Measurements from ENCODE around the gene IQGAP1. TPM values are rescaled to one million over a fixed set of nuclear protein-coding genes. Genes with fewer than 3 reads are reported as not detected.
"Not testable (repeated sequence)": the region's sequence is repeated elsewhere in the genome, so short reads cannot be mapped to it uniquely, and the experiment has no call there.

The IQGAP1 gene
- total and polyA plus RNA-seq, 2 of the 4 experiments (the other 2 are of a cell fraction), result 87.5 to 207 TPM

- Histone ChIP-seq H4K91ac (ENCODE audit: insufficient read depth, low read depth, low read length) (no peak overlapping the region), H2BK20ac (ENCODE audit: low read depth, low read length) (no peak overlapping the region), H3K9ac (ENCODE audit: low read depth, low read length) (no peak overlapping the region), H3K27me3 (ENCODE audit: control insufficient read depth, insufficient read depth, low read length) (no peaks in the 10 kb centered on the region), H3K14ac (replicated peaks; ENCODE audit: low read depth, low read length) (no peak overlapping the region), H4K5ac (ENCODE audit: low read depth, low read length) (no peak overlapping the region), H3K23ac (ENCODE audit: low read depth, low read length) (no peak overlapping the region), H3K18ac (ENCODE audit: low read depth, low read length) (no peak overlapping the region), H3K27ac (ENCODE audit: insufficient read depth, low read length) (no peak overlapping the region), H2BK15ac (ENCODE audit: low read depth, low read length) (no peak overlapping the region), H2AFZ (replicated peaks; ENCODE audit: low read length, poor library complexity) (no peak overlapping the region), H2AK9ac (replicated peaks; ENCODE audit: low read depth, low read length, poor library complexity) (no peak overlapping the region), H2AK5ac (ENCODE audit: low read depth, low read length) (no peak overlapping the region), H3K4me3 (ENCODE audit: insufficient read depth, low read depth, low read length) (no peak overlapping the region), H3K4me2 (ENCODE audit: low read depth, low read length) (no peak overlapping the region), H3K4me1 (ENCODE audit: control insufficient read depth, insufficient read depth, low read length) (no peaks in the 10 kb centered on the region), H2BK120ac (ENCODE audit: low read depth, low read length) (no peak overlapping the region), H3K36me3 (ENCODE audit: control insufficient read depth, insufficient read depth, low read length) (peaks cover 26% of the 10 kb centered on the region), H3K56ac (ENCODE audit: extremely low read depth, insufficient read depth, low read length) (no peak overlapping the region), H3K9me1 (ENCODE audit: insufficient read depth, low read length) (no peaks in the 10 kb centered on the region), H4K20me1 (ENCODE audit: insufficient read depth, low read length) (no peaks in the 10 kb centered on the region), H3K9me3 (ENCODE audit: control insufficient read depth, insufficient read depth, low read length) (no peaks in the 10 kb centered on the region), H3K4ac (ENCODE audit: low read depth, low read length) (no peak overlapping the region), H3K79me1 (ENCODE audit: low read depth in 1 of 2, low read length in 2 of 2) (peaks cover under 1 to 6% of the 10 kb centered on the region in 2 experiments; a peak in 3 of 4 replicates), H2BK5ac (ENCODE audit: low read depth, low read length, poor library complexity, severe bottlenecking) (no peak overlapping the region), H4K8ac (ENCODE audit: low read depth in 2 of 2, low read length in 2 of 2) (no peak overlapping the region)
- CTCF ChIA-PET, result no interaction called here
- intact Hi-C loops (cut with micrococcal nuclease), result no loop called here
- no CpG with 5 or more reads among the region's 4 CpGs for WGBS, 2 experiments (ENCODE audit: extremely low coverage in 2 of 2, insufficient read length in 1 of 2)
- ATAC-seq (ENCODE audit: low read depth) (no peak), DNase-seq (no peak)
- in situ Hi-C loops (cut with MboI; ENCODE audit: low sequenced_read_pairs), result no loop called here
- POLR2A ChIA-PET (ENCODE audit: unreplicated experiment), result no interaction called here
- BruUV-seq (replicated peaks), result no TSS peak
- dilution Hi-C loops (cut with HindIII; ENCODE audit: low sequenced_read_pairs, unreplicated experiment), result no loop called here
- TF ChIP-seq MAFK (IDR thresholded peaks at IDR 0.05; ENCODE audit: low read depth, low read length) (no peak), CEBPB (IDR thresholded peaks at IDR 0.05; ENCODE audit: low read depth, low read length) (no peak)
These were observed 113.9 kb downstream of the IQGAP1 start for GRCh38 chr15:90501898-90502297.

- H3K36me3 ChIP-seq (ENCODE audit: control insufficient read depth, insufficient read depth, low read length); H3K9me1 ChIP-seq (ENCODE audit: insufficient read depth, low read length); DNase-seq; H3K27ac ChIP-seq (ENCODE audit: insufficient read depth, low read length); H3K4ac ChIP-seq (ENCODE audit: low read depth, low read length); H4K91ac ChIP-seq (ENCODE audit: insufficient read depth, low read depth, low read length); H3K56ac ChIP-seq (ENCODE audit: extremely low read depth, insufficient read depth, low read length); H3K23ac ChIP-seq (ENCODE audit: low read depth, low read length); H4K20me1 ChIP-seq (ENCODE audit: insufficient read depth, low read length); H2BK15ac ChIP-seq (ENCODE audit: low read depth, low read length); H2BK120ac ChIP-seq (ENCODE audit: low read depth, low read length); H3K79me1 ChIP-seq (ENCODE audit: low read depth in 1 of 2, low read length in 2 of 2); H3K4me3 ChIP-seq (ENCODE audit: insufficient read depth, low read depth, low read length); H3K4me2 ChIP-seq (ENCODE audit: low read depth, low read length); CTCF ChIA-PET; dilution Hi-C loops (cut with HindIII; ENCODE audit: low sequenced_read_pairs, unreplicated experiment); H3K9ac ChIP-seq (ENCODE audit: low read depth, low read length); H2AFZ ChIP-seq (replicated peaks; ENCODE audit: low read length, poor library complexity); ATAC-seq (ENCODE audit: low read depth); H4K8ac ChIP-seq (ENCODE audit: low read depth in 2 of 2, low read length in 2 of 2); H2BK20ac ChIP-seq (ENCODE audit: low read depth, low read length); POLR2A ChIA-PET (ENCODE audit: unreplicated experiment); H3K18ac ChIP-seq (ENCODE audit: low read depth, low read length); in situ Hi-C loops (cut with MboI; ENCODE audit: low sequenced_read_pairs); BruUV-seq (replicated peaks); H2AK5ac ChIP-seq (ENCODE audit: low read depth, low read length); H3K4me1 ChIP-seq (ENCODE audit: control insufficient read depth, insufficient read depth, low read length); H3K14ac ChIP-seq (replicated peaks; ENCODE audit: low read depth, low read length); H3K9me3 ChIP-seq (ENCODE audit: control insufficient read depth, insufficient read depth, low read length); H3K27me3 ChIP-seq (ENCODE audit: control insufficient read depth, insufficient read depth, low read length); H2AK9ac ChIP-seq (replicated peaks; ENCODE audit: low read depth, low read length, poor library complexity); intact Hi-C loops (cut with micrococcal nuclease); H4K5ac ChIP-seq (ENCODE audit: low read depth, low read length); H2BK5ac ChIP-seq (ENCODE audit: low read depth, low read length, poor library complexity, severe bottlenecking): not testable (repeated sequence)
- 95% methylated on average over 21 of the region's 29 CpGs; no CpG with 5 or more reads in 1 of the 2 experiments for WGBS, 2 experiments (ENCODE audit: extremely low coverage in 2 of 2, insufficient read length in 1 of 2)
These were observed 122.7 kb downstream of the IQGAP1 start for GRCh38 chr15:90510781-90511180.
